ENCODE results near the gene SULT4A1.

DNA sequence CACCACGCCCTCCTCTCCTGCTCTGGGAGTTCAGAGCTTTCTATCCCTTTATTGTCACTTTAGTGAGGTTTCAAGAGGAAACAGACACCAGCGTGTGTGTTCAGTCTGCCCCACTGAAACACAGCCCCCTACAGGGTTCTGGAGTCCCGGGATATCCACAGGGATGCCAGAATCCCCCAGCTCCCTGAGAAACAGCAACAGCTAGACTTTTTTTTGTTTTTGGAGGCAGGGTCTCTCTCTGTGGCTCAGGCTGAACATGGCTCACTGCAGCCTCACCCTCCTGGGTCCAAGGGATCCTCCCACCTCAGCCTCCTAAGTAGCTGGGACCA is 10.4 kb downstream of the SULT4A1 start:
- TF ChIP-seq, protein P1, sequence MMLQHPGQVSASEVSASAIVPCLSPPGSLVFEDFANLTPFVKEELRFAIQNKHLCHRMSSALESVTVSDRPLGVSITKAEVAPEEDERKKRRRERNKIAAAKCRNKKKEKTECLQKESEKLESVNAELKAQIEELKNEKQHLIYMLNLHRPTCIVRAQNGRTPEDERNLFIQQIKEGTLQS (IDR thresholded peaks at IDR 0.05) = no peak
- TF ChIP-seq, protein P2, sequence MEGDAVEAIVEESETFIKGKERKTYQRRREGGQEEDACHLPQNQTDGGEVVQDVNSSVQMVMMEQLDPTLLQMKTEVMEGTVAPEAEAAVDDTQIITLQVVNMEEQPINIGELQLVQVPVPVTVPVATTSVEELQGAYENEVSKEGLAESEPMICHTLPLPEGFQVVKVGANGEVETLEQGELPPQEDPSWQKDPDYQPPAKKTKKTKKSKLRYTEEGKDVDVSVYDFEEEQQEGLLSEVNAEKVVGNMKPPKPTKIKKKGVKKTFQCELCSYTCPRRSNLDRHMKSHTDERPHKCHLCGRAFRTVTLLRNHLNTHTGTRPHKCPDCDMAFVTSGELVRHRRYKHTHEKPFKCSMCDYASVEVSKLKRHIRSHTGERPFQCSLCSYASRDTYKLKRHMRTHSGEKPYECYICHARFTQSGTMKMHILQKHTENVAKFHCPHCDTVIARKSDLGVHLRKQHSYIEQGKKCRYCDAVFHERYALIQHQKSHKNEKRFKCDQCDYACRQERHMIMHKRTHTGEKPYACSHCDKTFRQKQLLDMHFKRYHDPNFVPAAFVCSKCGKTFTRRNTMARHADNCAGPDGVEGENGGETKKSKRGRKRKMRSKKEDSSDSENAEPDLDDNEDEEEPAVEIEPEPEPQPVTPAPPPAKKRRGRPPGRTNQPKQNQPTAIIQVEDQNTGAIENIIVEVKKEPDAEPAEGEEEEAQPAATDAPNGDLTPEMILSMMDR (IDR thresholded peaks at IDR 0.05 in 2 of 3, conservative IDR thresholded peaks at IDR 0.05 in 1 of 3; ENCODE audit: borderline replicate concordance in 1 of 3, insufficient read depth in 1 of 3, low read depth in 2 of 3, low read length in 2 of 3) = no peak
- TF ChIP-seq EZH2 (IDR thresholded peaks at IDR 0.05) (no peak), RAD21 (IDR thresholded peaks at IDR 0.05; ENCODE audit: low read depth) (no peak), POLR2AphosphoS5 (IDR thresholded peaks at IDR 0.05; ENCODE audit: low read depth, low read length) (no peak), EGR1 (IDR thresholded peaks at IDR 0.05; ENCODE audit: low read depth) (no peak), SIN3A (IDR thresholded peaks at IDR 0.05; ENCODE audit: low read depth) (no peak), JUND (IDR thresholded peaks at IDR 0.05) (no peak), ELF1 (IDR thresholded peaks at IDR 0.05; ENCODE audit: borderline replicate concordance, low read depth) (no peak), POLR2A (IDR thresholded peaks at IDR 0.05; ENCODE audit: borderline replicate concordance, extremely low read depth, insufficient read depth, insufficient read length) (no peak), SP1 (IDR thresholded peaks at IDR 0.05; ENCODE audit: low read depth) (no peak), EZH2phosphoT487 (IDR thresholded peaks at IDR 0.05; ENCODE audit: borderline replicate concordance) (no peak), ZFX (IDR thresholded peaks at IDR 0.05) (no peak)
- TF ChIP-seq, protein P3, sequence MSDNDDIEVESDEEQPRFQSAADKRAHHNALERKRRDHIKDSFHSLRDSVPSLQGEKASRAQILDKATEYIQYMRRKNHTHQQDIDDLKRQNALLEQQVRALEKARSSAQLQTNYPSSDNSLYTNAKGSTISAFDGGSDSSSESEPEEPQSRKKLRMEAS (IDR thresholded peaks at IDR 0.05) = no peak

All from HCT116 (cell line).